GM12892 (cell line): Measurements from ENCODE around the gene TMEM62.

ENCODE experiments used
- POLR2A ChIP-seq: IDR thresholded peaks from 2 replicates; pipeline ENCODE4 v1.6.1; 2011; ENCODE audit warnings: low read depth, low read length, control low read depth
- POLR2AphosphoS5 ChIP-seq: IDR thresholded peaks from 2 replicates; pipeline ENCODE4 v1.6.1; 2011; ENCODE audit warnings: low read depth, low read length, control low read depth

- no peak for TF ChIP-seq POLR2AphosphoS5
- TF ChIP-seq POLR2A, result no peak
Measured at GRCh38 chr15:43143203-43143941, 10.0 kb downstream of the TMEM62 start.
